ENCODE results near the gene NMRK1. TPM values are rescaled to one million over a fixed set of nuclear protein-coding genes. Genes with fewer than 3 reads are reported as not detected.

The NMRK1 gene
- total and polyA plus RNA-seq, 10 donors = 27.4 to 65.5 (median 44.1) TPM

DNA sequence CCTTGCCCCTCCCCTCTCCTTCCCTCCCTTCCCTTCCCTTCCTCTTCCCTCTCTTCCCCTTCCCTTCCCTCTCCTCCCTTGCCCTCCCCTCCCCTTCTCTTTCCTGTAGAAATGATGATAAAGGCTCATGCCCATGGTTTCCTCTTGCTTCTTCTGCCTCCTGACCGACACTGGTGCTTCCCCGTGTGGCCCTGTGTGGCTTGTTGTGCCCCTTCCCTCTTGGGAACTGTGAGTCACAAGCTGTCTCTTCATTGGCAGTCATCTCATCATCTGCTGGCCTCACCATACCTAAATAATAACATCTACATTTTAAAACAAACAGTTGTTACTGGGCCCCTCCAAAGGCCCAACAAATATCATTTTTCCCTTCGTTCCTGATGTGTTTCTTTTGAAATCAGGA lies 48.2 kb downstream of the NMRK1 start:
- DNase-seq = no peak
- no peak overlapping the region for H3K27ac ChIP-seq
- TF ChIP-seq, protein P1, sequence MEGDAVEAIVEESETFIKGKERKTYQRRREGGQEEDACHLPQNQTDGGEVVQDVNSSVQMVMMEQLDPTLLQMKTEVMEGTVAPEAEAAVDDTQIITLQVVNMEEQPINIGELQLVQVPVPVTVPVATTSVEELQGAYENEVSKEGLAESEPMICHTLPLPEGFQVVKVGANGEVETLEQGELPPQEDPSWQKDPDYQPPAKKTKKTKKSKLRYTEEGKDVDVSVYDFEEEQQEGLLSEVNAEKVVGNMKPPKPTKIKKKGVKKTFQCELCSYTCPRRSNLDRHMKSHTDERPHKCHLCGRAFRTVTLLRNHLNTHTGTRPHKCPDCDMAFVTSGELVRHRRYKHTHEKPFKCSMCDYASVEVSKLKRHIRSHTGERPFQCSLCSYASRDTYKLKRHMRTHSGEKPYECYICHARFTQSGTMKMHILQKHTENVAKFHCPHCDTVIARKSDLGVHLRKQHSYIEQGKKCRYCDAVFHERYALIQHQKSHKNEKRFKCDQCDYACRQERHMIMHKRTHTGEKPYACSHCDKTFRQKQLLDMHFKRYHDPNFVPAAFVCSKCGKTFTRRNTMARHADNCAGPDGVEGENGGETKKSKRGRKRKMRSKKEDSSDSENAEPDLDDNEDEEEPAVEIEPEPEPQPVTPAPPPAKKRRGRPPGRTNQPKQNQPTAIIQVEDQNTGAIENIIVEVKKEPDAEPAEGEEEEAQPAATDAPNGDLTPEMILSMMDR (IDR thresholded peaks at IDR 0.05 in 8 of 11, conservative IDR thresholded peaks at IDR 0.05 in 3 of 11) = no peak
- no peak for TF ChIP-seq POLR2A (IDR thresholded peaks at IDR 0.05)
- no peak for TF ChIP-seq POLR2AphosphoS5 (IDR thresholded peaks at IDR 0.05)
- WGBS, 5 donors = 53 to 69% (median 64%) methylated on average over 3 of the region's 3 CpGs
- H3K4me3 ChIP-seq = no peak overlapping the region
- no peaks in the 10 kb centered on the region for H3K4me1 ChIP-seq
- no peaks in the 10 kb centered on the region for H3K36me3 ChIP-seq
- no peaks in the 10 kb centered on the region for H3K27me3 ChIP-seq (replicated peaks in 1 of 7)
- H3K9me3 ChIP-seq = no peaks in the 10 kb centered on the region
- intact Hi-C loops (cut with DNase I; ENCODE audit: low total_unique reads) = loop anchor here (10.0 kb wide), 1 partner anchor 85 kb away; the partner anchor contains the start of gene C9orf40

DNA sequence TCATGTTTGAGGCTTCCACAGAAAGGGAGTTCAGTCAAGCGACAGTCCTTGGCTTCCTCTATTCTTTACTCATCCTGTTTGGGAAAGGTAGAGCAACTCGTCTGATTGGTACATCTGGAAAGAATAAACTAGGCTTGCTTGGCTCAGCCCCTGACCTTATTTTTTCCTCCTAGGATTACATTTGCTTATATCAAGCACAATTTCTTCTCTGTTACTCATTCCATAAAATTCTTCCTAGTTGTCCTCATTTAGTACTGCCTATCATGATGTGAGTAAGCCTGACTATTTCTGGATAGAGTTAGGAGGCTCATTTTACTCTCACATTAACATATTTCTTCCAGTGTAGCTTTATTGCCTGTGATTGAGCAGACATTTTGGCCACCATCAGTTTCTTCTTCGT lies 48.9 kb downstream of the NMRK1 start:
- Histone ChIP-seq H3K4me1 (no peaks in the 10 kb centered on the region), H3K27me3 (replicated peaks in 1 of 7) (no peaks in the 10 kb centered on the region), H3K9me3 (no peaks in the 10 kb centered on the region), H3K4me3 (no peak overlapping the region), H3K36me3 (no peaks in the 10 kb centered on the region), H3K27ac (no peak overlapping the region)
- intact Hi-C loops (cut with DNase I; ENCODE audit: low total_unique reads) = loop anchor here (10.0 kb wide), 1 partner anchor 84 kb away; the partner anchor contains the start of gene C9orf40
- DNase-seq = no peak
- 67 to 90% (median 88%) methylated on average over 3 of the region's 3 CpGs for WGBS, 5 donors
- TF ChIP-seq, protein P1 (IDR thresholded peaks at IDR 0.05 in 8 of 11, conservative IDR thresholded peaks at IDR 0.05 in 3 of 11) = no peak
- TF ChIP-seq POLR2A (IDR thresholded peaks at IDR 0.05) (no peak), POLR2AphosphoS5 (IDR thresholded peaks at IDR 0.05) (no peak)

DNA sequence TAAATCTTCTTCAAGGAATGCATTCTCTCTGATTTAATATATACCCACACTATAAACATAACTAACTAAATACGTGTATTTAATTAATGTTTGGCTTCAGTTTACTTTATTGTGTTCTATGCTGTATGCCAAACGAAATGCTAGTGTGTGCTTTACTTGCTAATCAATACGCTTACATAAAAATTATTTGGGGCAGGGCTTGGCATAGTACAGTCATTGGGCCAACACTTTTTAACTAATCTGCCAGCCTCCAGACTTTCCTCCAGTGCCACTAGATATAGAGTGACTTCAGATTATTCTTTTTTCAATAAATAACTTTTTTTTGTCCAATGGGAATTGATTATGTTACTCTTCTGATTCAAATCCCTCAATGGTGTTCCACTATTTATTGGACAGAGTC lies 51.2 kb downstream of the NMRK1 start:
- H3K4me1 ChIP-seq = no peaks in the 10 kb centered on the region
- intact Hi-C loops (cut with DNase I; ENCODE audit: low total_unique reads) = loop anchor here (10.0 kb wide), 1 partner anchor 82 kb away; the partner anchor contains the start of gene C9orf40
- no peak overlapping the region for H3K4me3 ChIP-seq
- no peaks in the 10 kb centered on the region for H3K27me3 ChIP-seq (replicated peaks in 1 of 7)
- H3K9me3 ChIP-seq = no peaks in the 10 kb centered on the region
- no peaks in the 10 kb centered on the region for H3K36me3 ChIP-seq
- DNase-seq = no peak
- WGBS, 5 donors = 84 to 99% (median 89%) methylated on average over 3 of the region's 3 CpGs
- H3K27ac ChIP-seq = no peak overlapping the region
- TF ChIP-seq, protein P1 (IDR thresholded peaks at IDR 0.05 in 8 of 11, conservative IDR thresholded peaks at IDR 0.05 in 3 of 11) = no peak
- TF ChIP-seq POLR2AphosphoS5 (IDR thresholded peaks at IDR 0.05) = no peak

DNA sequence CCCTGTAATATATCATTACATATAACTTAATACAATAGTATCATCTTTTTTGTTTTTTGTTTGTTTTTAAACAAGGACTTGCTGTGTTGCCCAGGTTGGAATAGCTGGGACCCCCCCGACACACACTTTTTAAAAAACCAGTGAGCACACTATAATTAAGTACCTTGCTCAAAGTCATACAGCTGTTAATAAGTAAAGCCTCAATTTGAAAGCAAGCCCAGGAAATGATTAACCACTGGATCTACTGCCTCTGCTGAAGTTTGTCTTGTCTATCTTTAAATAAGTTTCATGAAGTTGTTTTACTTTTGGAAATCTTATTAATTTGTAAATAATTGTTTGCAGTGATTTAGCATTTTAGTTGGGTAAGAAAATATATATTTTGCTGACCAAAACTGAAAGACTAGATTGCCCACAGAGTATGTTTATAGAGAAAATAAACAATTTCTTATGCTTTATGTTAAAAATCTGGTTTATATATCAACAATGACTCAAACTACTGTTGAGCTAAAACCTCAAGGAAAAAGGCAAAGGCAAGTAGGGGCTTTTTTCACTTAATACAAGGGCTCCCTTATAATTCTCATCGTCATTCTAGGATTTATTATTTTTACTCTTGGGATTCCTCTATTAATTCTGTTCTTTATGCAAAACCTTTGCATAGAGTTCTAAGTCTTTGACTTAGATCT lies 54.0 kb downstream of the NMRK1 start:
- DNase-seq = no peak
- peaks cover 0 to under 1% (median 0%) of the 10 kb centered on the region in 6 donors for H3K4me1 ChIP-seq

More for the DNA sequence above, 54.0 kb downstream of the NMRK1 start:
- no peak overlapping the region for H3K27ac ChIP-seq
- no peaks in the 10 kb centered on the region for H3K36me3 ChIP-seq
- no peak overlapping the region for H3K4me3 ChIP-seq
- no peaks in the 10 kb centered on the region for H3K27me3 ChIP-seq (replicated peaks in 1 of 7)
- no peaks in the 10 kb centered on the region for H3K9me3 ChIP-seq
- intact Hi-C loops (cut with DNase I; ENCODE audit: low total_unique reads) = loop anchor here (10.0 kb wide), 1 partner anchor 79 kb away; the partner anchor contains the start of gene C9orf40
- 84 to 91% (median 90%) methylated on average over 2 of the region's 2 CpGs for WGBS, 5 donors
- TF ChIP-seq POLR2AphosphoS5 (IDR thresholded peaks at IDR 0.05) (no peak), POLR2A (IDR thresholded peaks at IDR 0.05) (no peak)
- TF ChIP-seq, protein P1 (IDR thresholded peaks at IDR 0.05 in 8 of 11, conservative IDR thresholded peaks at IDR 0.05 in 3 of 11) = no peak

All from spleen (tissue), 11 donors.